Esophagus muscularis mucosa (tissue), 4 donors: ENCODE data around the gene FAM83F.

Experiments
- CTCF ChIP-seq, 3 experiments: fragments of 200-600 bp in 2 of 3; fragments of 450-650 bp in 1 of 3; sonication (generic) in 2 of 3; IDR thresholded peaks; one replicate each; pipeline ENCODE4 v1.5.1; 2017 to 2019; ENCODE audit warnings: antibody characterized with exemption in 3 of 3, mild to moderate bottlenecking in 2 of 3, moderate library complexity in 1 of 3
- EP300 ChIP-seq: sonication (generic); formaldehyde crosslinking; IDR thresholded peaks from one replicate; pipeline ENCODE4 v1.6.1; 2017; ENCODE audit warnings: antibody characterized with exemption
- POLR2A ChIP-seq: fragments of 450-650 bp; IDR thresholded peaks from one replicate; pipeline ENCODE4 v1.6.1; 2017; ENCODE audit warnings: antibody characterized with exemption, moderate library complexity, mild to moderate bottlenecking, low read depth
- POLR2AphosphoS5 ChIP-seq, 2 donors: sonication (generic); formaldehyde crosslinking; IDR thresholded peaks; one replicate each; pipeline ENCODE4 v1.6.1; 2017; ENCODE audit warnings: antibody characterized with exemption in 2 of 2

GRCh38 chr22:39979458-39979857, 15.3 kb upstream of the FAM83F start:
- TF ChIP-seq CTCF (IDR thresholded peaks at IDR 0.05) (no peak), POLR2AphosphoS5 (IDR thresholded peaks at IDR 0.05) (no peak), EP300 (no peak), POLR2A (no peak)
